Activated T-helper 9 cell treated with anti-CD3 and anti-CD28 coated beads, Interleukin-2, amount 50 U/mL, for 16 hours (primary cell): ENCODE results near the gene DNAJC5G.

Experiments used
- DNase-seq: peaks from one replicate; pipeline ENCODE4 v3.0.0-alpha.2; 2020; ENCODE audit warnings: low read depth

DNAJC5G gene

DNA sequence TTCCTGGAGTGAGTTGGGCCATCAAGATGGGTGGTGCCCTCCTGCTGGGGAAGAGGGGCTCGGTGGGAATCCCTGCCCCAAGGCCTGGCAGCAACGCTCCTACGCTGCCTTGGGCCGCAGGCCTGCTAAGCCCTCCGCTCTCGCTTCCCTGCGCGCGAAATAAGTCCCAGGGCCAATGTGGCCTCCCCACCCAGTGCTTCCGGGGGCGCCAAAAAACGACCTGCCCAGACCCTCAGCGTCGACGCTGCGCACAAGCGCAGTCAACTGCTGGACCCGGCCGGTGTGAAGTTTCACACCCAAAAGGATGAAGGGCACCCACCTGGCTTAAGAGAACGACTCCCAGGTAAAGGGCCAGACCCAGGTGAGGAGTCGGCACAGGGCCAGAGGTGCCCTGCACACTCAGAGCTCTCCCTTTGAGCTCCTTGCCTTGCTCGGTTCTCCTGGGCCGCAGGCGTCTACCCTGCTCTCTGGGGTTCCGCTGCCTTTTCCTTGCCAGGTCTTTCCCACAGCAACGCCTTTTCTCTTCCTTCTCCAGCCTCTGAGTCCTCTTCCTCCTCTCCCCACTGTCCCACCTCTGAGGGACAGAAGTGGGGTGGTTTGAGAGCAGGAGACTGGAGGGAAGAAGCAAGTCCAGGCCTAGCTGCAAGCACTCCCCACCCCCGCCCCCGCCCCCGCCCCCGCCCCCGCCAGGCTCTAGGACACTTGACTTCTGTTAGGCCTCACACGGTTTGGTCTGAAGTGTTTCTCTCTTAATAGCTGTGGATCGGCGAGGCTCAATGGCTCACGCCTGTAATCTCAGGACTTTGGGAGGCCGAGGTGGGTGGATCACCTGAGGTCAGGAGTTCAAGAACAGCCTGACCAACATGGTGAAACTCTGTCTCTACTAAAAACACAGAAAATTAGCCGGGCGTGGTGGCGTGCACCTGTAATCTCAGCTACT is at the start of gene DNAJC5G:
TSS of gene DNAJC5G (plus strand) at position 223 of the 940 bp plus-strand sequence. CDS start 1,296 bp downstream, outside the sequence.
- no peak for DNase-seq

- no peak for DNase-seq
Measured at GRCh38 chr2:27225526-27225925, 49.7 kb upstream of the DNAJC5G start.

DNA sequence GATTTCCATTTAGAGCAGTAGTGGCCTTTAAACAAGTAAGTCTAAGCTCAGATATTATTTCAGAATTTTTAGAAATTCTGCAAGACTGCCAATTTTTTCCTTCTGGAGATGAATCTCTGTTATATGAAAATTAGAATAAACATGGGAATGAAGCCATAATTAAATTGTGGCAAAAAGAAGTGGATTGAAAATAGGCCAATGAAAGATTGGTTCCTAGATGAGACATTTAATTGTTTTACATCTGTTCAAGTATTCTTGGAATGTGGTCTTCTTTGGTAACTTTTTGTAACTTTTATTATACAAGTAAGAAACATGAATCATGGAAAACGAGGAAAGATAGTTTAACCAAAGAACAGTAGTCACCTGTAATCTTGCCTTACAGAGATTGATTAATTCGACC is 47.7 kb upstream of the DNAJC5G start:
- DNase-seq: no peak

GRCh38 chr2:27231921-27232320 is 43.3 kb upstream of the DNAJC5G start:
- no peak for DNase-seq

- no peak for DNase-seq
Measured at GRCh38 chr2:27233341-27233740, 41.9 kb upstream of the DNAJC5G start.

GRCh38 chr2:27236136-27236535 is 39.1 kb upstream of the DNAJC5G start:
- no peak for DNase-seq

- DNase-seq: no peak
Measured at GRCh38 chr2:27236626-27237025, 38.6 kb upstream of the DNAJC5G start.

GRCh38 chr2:27237341-27237945 is 37.8 kb upstream of the DNAJC5G start:
- DNase-seq: no peak

- no peak for DNase-seq
Measured at GRCh38 chr2:27238976-27239375, 36.3 kb upstream of the DNAJC5G start.

DNA sequence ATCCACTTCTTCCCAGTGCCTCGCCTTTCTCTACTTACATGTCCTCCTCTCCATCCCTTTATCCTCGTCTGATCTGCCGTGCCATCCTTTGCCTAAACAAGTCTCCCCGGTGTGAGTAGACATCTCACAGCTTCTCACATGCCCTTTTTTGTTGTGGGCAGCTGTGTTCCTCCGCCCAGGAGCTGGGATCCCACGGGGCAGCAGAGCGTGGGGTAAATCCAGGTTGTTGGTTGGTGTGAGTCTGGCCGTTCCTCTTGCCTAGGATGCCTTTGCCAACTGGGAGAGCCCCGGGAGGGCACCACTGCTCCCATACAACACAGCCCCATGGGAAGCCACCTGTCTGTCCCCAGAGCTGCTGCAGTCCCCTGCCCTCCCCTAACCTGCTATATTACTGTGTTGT is 34.8 kb upstream of the DNAJC5G start:
- no peak for DNase-seq

DNA sequence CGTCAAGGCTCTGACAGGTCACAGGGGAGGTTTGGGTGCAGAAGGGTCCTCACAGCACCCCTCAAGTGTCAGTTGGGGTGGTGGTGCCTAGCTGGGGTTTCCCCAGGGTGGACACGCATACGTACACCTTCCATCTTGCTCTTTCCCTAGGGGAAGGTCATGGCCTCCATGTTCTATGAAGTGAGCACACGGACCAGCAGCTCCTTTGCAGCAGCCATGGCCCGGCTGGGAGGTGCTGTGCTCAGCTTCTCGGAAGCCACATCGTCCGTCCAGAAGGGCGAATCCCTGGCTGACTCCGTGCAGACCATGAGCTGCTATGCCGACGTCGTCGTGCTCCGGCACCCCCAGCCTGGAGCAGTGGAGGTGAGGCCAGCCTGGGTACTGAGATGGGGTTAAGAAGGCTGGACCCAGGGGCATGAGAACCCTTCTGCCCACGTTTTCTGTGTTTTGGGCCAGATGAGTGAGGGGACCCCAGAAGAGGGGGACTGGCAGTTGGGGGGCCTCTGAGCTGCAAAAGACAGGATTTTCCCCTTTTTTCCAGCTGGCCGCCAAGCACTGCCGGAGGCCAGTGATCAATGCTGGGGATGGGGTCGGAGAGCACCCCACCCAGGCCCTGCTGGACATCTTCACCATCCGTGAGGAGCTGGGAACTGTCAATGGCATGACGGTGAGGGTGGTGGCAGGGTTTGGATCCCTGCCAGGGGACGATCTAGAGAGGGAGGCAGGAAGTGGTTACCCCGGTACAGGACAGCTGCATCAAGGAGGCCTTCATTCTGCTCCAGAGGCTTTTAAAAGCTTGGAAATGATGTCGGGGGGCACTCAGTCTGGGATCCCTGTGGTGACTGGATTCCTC is 33.2 kb upstream of the DNAJC5G start:
- DNase-seq: no peak

DNA sequence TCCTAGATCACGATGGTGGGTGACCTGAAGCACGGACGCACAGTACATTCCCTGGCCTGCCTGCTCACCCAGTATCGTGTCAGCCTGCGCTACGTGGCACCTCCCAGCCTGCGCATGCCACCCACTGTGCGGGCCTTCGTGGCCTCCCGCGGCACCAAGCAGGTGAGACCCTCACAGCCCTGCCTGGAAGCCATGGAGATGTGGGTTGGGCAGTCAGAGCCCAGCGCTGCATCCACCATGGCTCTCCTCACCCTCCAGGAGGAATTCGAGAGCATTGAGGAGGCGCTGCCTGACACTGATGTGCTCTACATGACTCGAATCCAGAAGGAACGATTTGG is 32.6 kb upstream of the DNAJC5G start:
- DNase-seq: no peak

- no peak for DNase-seq
Measured at GRCh38 chr2:27243391-27244130, 31.7 kb upstream of the DNAJC5G start.

DNA sequence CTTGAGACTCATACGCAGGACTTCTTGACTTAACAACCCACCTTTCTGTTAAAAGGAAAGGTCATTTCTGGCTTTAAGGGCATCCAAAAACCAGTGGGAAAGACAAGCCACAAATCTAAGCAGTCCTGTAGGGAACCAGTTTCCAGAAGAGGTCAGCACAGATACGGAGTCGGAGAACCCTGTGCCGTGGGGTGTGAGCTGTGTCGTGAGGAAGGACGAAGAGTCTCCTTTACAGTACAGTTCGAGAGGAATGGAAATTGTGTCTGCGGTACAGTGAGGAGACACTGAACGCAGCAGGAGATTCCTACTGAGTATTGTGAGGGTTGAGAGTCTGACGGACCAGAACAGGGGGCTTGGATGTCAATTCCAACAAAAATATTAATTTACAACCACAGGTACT is 30.1 kb upstream of the DNAJC5G start:
- DNase-seq: no peak

- no peak for DNase-seq
Measured at GRCh38 chr2:27245626-27246025, 29.6 kb upstream of the DNAJC5G start.

GRCh38 chr2:27247893-27248292 is 27.3 kb upstream of the DNAJC5G start:
- no peak for DNase-seq

DNA sequence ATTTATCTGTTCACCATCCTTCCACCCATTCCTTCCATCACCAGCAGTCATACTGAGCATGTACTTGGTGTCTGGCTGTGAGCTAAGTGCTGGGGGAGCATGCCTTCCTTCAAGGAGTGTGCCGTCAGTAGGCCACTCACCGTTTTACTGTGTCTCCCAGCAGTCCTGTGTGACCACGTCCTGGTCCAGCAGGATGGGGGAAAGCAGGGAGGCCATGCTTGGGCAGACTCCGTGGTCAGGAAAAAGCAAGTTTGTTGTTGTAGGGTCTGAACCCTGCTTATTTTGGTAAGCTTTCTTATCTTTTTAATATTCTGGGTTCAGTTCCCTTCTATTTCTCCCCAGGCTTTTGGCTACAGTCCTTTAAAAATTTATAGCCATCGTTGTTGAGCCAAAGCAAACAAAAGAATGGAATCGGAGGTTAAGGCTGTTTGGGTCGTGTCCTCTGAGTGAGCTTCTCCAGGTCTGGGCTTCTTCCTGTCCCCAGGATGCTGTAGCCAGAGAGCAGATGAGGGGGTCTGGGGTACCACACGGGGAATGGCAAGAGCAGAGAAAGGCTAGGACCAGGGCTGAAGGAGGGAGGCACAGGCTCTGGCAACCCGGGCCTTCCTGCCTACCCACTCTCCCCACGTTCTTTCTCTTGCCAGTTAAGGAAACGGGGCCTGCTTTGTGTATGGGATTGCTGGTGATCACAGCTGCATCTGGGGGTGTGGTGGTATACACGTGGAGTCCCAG is 25.9 kb upstream of the DNAJC5G start:
- no peak for DNase-seq

GRCh38 chr2:27249891-27250651 is 25.2 kb upstream of the DNAJC5G start:
- DNase-seq: peak; percentile 17

DNA sequence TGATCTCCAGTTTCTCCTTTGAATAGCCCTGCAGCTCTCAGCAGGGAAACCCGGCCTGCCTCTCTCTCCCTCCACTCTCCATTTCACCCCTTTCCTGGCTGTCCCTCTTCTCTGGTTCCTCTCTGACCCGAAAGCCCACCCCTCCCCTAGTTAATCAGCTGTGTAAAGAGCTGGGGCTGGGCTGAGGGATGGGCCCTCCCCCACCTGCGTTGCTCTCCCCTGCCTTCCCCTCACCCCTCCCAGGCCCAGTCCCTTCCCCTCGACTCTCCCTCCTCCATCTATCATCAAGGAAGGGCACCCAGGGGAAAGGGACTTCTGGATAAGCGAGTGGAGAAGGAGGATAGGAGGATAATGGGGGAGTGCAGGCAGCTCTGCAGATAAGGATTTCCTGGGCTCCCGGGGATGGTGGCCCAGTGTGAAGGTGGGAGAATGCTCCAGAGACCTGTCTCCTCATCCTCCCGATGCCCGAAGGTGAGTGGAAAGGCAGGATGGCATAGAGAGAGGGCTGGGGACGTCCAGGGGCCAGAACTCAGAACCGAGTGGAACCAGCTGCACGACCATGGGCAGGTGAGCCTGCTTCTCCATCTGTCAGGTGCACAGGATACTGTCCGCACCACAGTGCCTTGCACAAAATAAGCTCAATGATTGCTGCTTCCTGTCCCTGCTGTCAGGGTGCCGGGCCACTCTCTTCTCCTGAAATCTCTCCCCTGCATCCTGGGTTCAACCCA is 24.4 kb upstream of the DNAJC5G start:
- no peak for DNase-seq

DNA sequence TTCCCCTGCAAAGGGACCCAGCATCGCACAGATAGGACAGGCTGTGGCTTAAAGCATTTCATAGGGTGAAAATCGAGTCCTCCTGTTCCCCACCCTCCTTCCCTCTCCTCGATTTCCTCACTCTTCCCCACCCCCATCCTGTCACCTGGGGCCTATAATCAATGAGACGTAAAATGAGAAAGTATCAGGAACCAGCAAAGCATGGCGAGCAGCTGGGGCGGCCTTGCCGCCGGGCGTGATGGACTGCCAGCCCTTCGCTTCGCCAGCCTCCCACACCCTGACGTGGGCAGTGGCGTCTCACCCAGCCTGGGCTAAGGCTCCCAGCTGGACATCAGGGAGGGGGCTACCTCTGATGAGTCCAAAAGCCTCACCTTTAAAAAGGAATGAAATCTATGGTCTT is 23.5 kb upstream of the DNAJC5G start:
- no peak for DNase-seq
